Measurements from ENCODE around the gene TMEM150A.

- peak; percentile 76 for TF ChIP-seq TAF1 (IDR thresholded peaks at IDR 0.05; ENCODE audit: low read depth)
- peak; percentile 29 for TF ChIP-seq MAX (IDR thresholded peaks at IDR 0.05)
- TF ChIP-seq TCF12 (IDR thresholded peaks at IDR 0.05; ENCODE audit: low read depth), result no peak; the same call in 1 of the 2 replicates
- TF ChIP-seq RAD21 (IDR thresholded peaks at IDR 0.05; ENCODE audit: low read depth), result no peak
- no peak for TF ChIP-seq FOXM1 (IDR thresholded peaks at IDR 0.05; ENCODE audit: borderline replicate concordance, low read depth)
- TF ChIP-seq YY1 (IDR thresholded peaks at IDR 0.05; ENCODE audit: low read depth), result peak; percentile 93
- no peak for TF ChIP-seq CEBPB (IDR thresholded peaks at IDR 0.05)
- TF ChIP-seq ZBTB7A (IDR thresholded peaks at IDR 0.05; ENCODE audit: low read depth), result no peak
- TF ChIP-seq USF1 (IDR thresholded peaks at IDR 0.05), result peak; percentile 94
Measured at GRCh38 chr2:85595301-85596025, 7.0 kb downstream of the TMEM150A start, which contains the start of gene RNF181.
